HG03469 (cell line): ENCODE data around the gene AQP2.

Source experiments
- ATAC-seq: cut with Tn5 transposase; IDR thresholded peaks from one replicate; pipeline ENCODE4 v1.9.1; 2021; ENCODE audit warnings: mild to moderate bottlenecking, moderate library complexity, moderate number of reproducible peaks; ENCODE audit not compliant: unreplicated experiment

AQP2 gene

DNA sequence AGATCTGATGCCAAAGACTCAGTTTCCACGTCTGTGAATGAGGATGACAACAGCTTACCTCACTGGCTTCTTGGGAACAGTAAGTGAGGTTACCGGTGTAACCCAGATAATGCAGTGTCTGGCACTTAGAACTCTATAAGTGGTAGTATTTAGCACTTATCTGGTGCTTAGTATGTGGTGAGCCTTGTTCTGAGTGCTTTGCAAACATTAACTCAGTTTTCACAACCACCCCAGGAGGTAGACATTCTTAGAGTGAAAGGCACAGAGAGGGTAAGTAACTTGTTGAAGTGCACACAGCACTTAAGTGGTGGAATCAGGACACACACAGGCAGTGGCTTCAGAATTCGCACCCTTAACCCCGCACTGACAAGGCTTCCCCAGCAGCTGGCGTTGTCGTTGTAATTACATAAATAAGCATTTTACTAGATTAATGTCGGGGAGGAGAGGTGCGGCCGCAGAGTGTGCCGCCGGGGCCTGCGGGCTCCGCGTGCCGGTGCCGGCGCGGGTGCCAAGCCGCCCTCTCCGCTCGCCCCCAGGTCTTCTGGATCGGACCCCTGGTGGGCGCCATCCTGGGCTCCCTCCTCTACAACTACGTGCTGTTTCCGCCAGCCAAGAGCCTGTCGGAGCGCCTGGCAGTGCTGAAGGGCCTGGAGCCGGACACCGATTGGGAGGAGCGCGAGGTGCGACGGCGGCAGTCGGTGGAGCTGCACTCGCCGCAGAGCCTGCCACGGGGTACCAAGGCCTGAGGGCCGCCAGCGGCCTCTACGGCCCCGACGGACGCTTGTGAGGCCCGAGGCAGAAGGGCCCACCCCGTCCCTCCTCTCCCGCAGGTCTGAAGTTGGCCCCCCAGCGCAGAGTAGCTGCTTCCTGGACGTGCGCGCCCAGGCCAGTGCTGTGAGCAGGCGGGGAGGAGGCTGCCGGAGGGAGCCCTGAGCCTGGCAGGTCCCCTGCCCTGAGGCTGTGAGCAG lies 4.6 kb downstream of the AQP2 start:
- ATAC-seq: no peak

GRCh38 chr12:49955899-49956662 lies 5.5 kb downstream of the AQP2 start:
- no peak for ATAC-seq

DNA sequence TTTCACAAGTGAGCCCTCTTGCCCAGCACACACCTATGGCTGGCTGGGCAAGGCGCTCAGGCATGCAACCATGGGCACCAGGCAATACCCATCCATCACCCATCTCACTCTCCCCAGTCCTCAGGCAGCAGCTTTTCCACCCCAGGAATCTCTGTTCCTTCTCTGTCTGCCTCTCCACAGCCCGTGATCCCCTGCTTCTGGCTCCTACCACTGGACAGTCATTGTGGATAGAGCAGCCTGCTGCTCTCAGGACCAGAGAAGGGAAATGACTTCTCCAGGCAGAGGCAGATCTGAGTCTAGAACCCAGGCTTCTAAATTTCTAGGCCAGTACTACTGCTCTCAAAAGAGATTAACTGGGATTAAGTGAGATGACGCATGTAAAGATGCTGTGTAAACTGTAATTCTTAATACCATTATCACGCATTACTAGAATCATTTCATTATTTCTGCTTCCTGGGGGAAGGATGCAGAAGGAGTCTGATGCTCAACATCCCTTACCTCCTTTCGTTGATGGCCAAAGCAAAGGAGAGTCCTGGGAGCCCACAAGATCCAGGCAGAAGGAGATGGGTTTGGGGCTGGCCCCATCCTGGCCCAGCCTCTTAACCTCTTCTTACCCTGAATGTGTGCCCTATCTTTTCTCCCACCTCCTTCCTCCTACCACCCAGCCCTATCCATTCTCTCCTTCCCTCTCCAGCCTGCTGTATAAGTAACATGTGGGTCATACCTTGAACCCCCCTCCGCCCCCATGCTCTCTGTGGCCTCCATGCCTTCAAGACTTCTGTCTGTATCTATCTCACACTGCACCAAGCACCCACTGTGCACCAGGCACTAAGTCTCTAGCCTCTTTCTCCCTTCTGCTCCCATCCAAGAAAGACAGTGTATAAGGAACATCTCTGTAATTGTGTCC lies 6.4 kb downstream of the AQP2 start:
- no peak for ATAC-seq

DNA sequence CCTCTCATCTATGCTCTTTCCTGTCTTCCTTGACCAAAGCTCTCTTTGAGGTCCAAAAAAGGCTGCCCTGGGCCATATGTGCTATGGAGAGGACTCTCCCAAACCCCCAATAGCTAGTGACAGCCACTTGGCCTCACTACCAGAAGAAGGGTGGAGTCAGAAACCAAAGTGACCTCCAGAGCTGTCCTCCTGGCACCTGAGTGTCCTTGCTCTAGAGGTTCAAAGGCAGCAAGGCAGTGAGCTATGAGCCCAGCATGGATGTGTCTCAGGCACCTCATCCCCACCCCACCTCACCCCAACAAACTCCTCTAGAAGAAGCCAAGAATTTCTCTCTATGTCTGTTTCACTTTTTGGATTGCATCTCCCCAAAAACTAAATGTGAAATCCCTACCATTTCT lies 7.0 kb downstream of the AQP2 start:
- ATAC-seq: no peak

GRCh38 chr12:49959685-49960473 lies 9.3 kb downstream of the AQP2 start:
- no peak for ATAC-seq

DNA sequence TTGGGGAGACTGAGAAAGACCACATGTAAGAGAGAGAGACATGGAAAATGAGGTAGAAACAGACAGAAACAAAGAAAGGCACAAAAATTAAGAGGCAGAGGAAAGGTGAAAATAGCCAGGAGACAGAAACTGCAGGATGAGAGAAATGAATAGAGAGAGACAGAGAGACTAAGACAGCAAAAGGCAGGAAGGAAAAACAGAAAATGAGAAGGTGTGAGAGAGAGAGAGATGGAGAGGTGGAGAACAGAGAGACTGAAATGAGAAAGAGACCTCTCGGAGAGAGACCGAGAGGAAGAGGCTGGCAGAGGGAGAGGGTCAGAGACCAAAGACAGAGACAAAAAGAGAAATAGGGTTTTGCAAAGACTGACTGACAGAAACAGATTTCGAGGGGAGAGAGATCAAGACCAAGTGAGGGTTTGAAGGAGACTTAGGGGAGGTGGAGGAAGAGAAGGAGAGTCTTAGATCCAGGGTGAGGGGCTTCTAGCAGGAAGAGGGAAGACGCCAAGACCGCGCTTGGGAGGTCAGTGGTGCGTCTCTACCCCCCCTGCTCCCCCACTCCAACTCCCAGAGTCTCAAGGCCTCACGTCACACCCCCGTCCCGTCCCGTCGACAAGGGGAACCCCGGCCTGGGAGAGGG lies 10.1 kb downstream of the AQP2 start:
- ATAC-seq: no peak

DNA sequence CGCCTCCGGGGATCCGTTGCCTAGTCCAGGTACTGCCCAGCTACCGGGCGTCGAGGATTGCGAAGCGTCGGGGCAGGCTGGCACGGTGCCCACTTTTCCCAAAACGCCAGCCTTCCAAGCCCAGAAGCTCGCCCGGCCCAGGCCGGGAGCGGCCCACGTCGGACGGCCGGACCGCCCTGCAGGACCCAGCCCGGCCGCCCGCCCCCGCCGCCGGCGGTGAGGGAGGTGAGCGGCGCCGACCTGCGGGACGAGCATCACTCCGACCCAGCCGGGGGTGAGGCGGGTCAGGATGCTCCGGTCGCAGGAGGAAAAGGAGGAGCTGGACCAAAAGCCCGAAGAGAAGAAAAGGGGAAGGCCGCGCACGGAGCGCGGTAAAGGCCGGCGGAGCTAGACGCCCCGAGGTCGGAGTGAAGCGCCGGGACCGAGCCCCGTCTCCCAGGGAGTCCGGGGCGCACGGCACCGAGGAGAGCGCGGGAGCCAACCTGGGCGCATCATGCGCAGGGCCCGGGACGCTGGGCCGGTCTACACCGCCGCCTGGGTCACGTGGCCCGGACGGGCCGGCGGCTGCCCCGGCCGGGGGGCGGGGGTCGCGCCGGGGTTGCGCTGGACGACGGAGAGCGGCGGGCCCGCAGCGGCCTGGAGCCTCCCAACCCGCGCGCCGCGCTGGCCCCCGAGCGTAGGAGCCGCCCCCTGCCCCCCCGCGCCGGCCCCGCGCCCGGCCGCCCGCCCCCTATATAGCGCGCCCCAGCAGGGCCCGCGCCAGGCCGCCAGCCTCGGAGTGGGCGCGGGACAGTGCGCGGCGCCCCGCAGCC lies 10.8 kb downstream of the AQP2 start, which contains the start of gene AQP5:
AQP5 (plus strand) TSS at position 762 of the 812 bp plus-strand sequence. CDS start 146 bp downstream, outside the sequence.
- ATAC-seq: no peak

DNA sequence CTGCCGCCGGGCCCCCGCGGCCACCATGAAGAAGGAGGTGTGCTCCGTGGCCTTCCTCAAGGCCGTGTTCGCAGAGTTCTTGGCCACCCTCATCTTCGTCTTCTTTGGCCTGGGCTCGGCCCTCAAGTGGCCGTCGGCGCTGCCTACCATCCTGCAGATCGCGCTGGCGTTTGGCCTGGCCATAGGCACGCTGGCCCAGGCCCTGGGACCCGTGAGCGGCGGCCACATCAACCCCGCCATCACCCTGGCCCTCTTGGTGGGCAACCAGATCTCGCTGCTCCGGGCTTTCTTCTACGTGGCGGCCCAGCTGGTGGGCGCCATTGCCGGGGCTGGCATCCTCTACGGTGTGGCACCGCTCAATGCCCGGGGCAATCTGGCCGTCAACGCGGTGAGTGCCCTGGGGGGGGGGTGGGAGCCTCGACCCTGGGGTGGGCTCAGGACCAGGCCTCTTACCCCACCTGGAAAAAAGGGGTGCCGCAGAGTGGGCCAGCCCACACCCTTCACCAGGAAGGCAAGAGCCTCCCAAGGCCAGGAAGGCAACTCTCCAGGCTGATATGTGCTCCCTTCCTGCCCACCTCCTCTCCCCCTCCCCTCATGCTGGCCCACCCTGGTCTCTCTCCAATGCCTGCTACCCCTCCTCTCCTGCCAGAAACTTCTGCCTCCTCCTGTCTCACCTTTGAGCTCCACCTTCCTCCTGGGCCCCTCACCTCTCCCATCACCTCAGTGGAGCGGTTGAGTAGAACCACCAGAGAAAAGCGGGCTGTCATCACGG lies 11.6 kb downstream of the AQP2 start:
- no peak for ATAC-seq

- ATAC-seq: no peak
Measured at GRCh38 chr12:49962861-49963765, 12.6 kb downstream of the AQP2 start.

DNA sequence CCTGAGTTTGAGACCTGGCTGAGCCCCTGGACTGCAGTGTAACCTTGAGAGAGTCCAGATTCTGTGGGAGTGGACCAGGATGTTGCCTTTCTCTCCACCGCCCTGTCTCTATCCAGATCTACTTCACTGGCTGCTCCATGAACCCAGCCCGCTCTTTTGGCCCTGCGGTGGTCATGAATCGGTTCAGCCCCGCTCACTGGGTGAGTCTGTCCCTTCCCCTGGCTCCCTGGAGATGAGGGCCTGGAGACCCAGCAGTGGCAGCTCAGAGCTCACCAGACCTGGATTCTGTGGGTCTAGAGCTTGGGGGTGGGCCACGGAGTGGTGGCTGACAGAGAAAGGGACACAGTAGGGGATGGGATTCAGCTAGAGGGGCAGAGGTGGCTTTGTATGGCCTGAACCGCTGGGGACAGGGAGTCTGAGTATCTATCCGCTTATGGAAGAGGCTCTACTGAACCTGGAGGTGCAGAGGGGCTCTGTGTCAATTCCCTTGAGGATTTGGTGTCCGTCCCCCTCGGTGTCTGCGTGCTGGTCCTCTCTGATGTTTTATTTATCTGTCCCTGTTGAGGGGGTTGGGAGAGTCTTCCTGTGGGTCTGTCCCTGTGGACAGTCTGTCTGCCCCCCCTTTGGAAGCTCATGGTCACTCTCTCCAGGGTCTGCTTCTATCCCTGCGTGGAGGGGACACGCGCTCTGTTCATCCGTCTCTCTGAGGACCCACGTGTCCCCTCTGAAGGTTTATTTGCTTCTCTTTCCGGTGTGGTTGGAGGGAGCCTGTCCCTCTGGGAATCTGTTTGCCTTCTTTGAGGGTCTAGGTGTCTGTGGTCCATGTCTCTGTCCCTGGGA lies 13.7 kb downstream of the AQP2 start:
- no peak for ATAC-seq

DNA sequence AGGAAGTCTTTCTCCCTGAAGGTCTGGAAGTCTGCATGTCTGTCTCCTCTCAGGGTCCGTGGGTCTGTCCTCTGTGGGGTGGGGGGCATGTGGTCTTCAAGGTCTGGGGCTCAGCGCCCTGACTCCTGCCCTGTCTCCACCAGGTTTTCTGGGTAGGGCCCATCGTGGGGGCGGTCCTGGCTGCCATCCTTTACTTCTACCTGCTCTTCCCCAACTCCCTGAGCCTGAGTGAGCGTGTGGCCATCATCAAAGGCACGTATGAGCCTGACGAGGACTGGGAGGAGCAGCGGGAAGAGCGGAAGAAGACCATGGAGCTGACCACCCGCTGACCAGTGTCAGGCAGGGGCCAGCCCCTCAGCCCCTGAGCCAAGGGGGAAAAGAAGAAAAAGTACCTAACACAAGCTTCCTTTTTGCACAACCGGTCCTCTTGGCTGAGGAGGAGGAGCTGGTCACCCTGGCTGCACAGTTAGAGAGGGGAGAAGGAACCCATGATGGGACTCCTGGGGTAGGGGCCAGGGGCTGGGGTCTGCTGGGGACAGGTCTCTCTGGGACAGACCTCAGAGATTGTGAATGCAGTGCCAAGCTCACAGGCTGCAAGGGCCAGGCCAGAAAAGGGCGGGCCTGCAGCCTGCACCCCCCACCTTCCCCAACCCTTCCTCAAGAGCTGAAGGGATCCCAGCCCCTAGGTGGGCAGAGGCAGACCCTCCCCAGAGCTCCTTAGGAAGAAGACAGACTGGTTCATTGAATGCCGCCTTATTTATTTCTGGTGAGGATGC lies 14.5 kb downstream of the AQP2 start:
- no peak for ATAC-seq

GRCh38 chr12:49965836-49966235 lies 15.3 kb downstream of the AQP2 start:
- ATAC-seq: no peak

GRCh38 chr12:49966511-49967041 lies 16.0 kb downstream of the AQP2 start:
- ATAC-seq: no peak

GRCh38 chr12:49967042-49967776 lies 16.7 kb downstream of the AQP2 start:
- ATAC-seq: no peak
